ENCODE measurements around the gene PIK3R5. TPM values are rescaled to one million over a fixed set of nuclear protein-coding genes. Genes with fewer than 3 reads are reported as not detected.

Gene PIK3R5
- total RNA-seq, 4 donors from 2014 or later, result 0.63 to 5.9 (median 2.9) TPM

DNA sequence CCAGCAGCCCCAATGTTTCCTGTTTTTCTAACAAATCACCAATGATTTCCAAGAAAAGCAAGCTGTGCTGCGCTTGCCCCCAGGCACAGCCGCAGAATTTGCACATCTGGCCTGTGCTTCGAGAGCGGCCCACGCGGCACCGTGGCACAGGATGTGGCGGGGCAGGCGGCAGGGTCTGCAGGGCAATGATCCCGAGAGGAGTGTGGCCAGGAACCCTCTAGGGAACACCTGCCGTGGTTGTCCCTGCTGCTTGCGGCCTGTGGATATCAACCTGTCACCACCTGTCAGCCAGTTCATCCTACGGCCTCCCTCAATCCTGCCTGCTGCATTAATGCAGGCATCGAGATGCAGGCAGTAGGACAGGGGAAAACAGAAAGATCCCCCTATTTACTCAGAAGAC, 24.0 kb downstream of the PIK3R5 start:
- no peak overlapping the region for H3K4me3 ChIP-seq
- no peak for DNase-seq
- H3K4me1 ChIP-seq, result no peaks in the 10 kb centered on the region
- ATAC-seq, result no peak
- intact Hi-C loops (cut with DNase I; ENCODE audit: low total_unique reads) (no loop called here), in situ Hi-C loops (cut with MboI; ENCODE audit: low sequenced_read_pairs in 4 of 4) (no loop called here)
- H3K27me3 ChIP-seq, result peaks cover 0 to 7% (median 3%) of the 10 kb centered on the region in 3 donors
- TF ChIP-seq POLR2A (IDR thresholded peaks at IDR 0.05), result no peak
- TF ChIP-seq CTCF (IDR thresholded peaks at IDR 0.05 in 4 of 5, conservative IDR thresholded peaks at IDR 0.05 in 1 of 5), result no peak
- H3K9me3 ChIP-seq, result no peaks in the 10 kb centered on the region
- no peaks in the 10 kb centered on the region for H3K36me3 ChIP-seq
- H3K27ac ChIP-seq, result no peak overlapping the region

DNA sequence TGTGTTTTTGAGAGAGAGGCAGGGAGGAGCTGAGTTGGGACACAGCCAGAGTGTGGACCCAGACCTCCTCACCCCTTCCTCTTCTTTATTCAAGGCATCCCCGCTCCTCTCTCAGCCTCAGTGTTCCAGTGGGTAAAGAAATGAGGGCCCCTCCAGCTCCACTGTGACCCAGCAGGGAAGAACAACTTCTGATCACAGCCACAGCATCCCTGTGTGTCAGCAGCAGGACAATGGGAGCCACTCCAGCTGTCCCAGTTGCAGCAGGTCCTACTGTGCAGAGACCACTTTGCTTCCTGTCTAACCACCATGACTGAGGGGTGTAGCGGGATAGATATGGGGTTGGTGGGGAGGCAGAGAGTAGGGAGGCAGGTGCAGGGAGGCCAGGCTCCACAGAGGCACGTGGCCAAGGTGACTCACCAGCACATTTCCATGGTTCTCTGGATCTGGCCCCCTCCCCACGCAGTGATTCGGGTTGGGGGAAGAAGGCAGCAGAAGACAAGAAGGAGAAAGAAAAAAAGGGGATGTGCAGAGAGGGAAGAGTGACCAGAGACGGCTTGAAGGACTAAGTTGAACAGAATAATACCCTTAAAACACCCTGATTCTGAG, 24.5 kb downstream of the PIK3R5 start:
- H3K9me3 ChIP-seq, result no peaks in the 10 kb centered on the region
- peaks cover 0 to 7% (median 3%) of the 10 kb centered on the region in 3 donors for H3K27me3 ChIP-seq
- intact Hi-C loops (cut with DNase I; ENCODE audit: low total_unique reads), result no loop called here
- no peaks in the 10 kb centered on the region for H3K36me3 ChIP-seq
- in situ Hi-C loops (cut with MboI; ENCODE audit: low sequenced_read_pairs in 4 of 4), result no loop called here
- DNase-seq (no peak), ATAC-seq (no peak)
- no peak for TF ChIP-seq POLR2A (IDR thresholded peaks at IDR 0.05)
- TF ChIP-seq CTCF (IDR thresholded peaks at IDR 0.05 in 4 of 5, conservative IDR thresholded peaks at IDR 0.05 in 1 of 5), result no peak
- H3K27ac ChIP-seq, result no peak overlapping the region
- H3K4me1 ChIP-seq, result no peaks in the 10 kb centered on the region
- H3K4me3 ChIP-seq, result no peak overlapping the region

DNA sequence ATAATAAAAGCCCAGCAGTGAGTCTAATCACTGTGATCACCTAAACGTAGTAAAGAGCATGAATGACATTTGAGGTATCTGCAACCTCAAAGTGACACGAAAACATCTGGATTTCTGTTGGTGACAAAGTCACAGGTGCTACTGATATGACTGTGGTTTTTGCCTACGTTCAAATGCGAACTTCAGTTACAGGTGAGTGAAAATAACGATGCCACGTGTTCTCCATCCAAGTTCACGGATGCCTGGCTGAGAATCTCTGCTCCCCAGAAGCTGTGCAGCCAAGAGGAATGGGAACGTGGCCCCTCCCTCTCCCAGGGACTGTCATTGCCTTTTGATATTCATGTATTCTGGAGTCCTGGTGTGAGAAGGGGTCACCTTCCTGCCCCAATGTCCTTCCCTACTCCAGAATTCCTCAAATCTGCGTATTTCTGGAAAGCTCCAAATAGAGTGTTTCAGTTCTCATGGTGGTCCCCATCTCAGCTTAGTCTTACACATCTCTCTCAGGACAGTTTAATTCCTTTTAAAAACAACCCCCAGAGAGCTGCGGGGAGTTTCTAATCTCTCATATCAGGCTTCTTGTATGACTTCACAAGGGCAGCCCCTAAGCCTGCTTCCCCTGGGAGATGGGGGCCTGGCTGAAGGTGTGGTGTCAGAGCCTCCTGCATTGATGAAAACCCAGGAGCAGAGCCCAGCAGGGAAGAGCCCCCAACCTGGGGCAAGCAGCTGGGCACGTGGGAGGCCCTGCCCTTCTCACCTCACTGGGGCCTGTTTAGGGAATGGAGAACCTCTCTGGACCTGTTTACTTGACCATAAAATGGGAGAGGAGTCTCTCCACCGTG, 25.8 kb downstream of the PIK3R5 start:
- no peak for TF ChIP-seq POLR2A (IDR thresholded peaks at IDR 0.05)
- no peak for TF ChIP-seq CTCF (IDR thresholded peaks at IDR 0.05 in 4 of 5, conservative IDR thresholded peaks at IDR 0.05 in 1 of 5)
- H3K27me3 ChIP-seq, result peaks cover 0 to 7% (median 3%) of the 10 kb centered on the region in 3 donors

DNA sequence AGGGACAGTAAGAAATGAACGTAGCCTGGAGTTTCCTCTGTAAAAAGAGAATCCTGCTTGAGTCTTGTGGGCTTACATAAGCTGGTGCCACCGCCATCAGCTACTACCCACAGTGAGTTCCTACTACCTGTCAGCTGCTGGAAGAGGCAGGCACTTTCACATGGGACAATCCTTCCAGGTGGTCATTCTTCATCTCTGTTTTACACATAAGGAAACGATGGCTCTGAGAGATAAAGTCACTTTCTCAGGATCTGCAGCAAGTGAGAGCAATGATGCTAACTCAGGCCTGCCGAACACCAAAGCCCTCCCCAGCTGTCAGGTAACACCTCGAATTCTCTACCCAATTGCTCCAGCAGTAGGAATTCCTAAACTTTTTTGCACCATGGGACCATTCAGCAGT, 26.6 kb downstream of the PIK3R5 start:
- H3K27me3 ChIP-seq, result peaks cover 0 to 3% (median 3%) of the 10 kb centered on the region in 3 donors
- in situ Hi-C loops (cut with MboI; ENCODE audit: low sequenced_read_pairs in 4 of 4), result no loop called here
- no peak overlapping the region for H3K27ac ChIP-seq
- H3K36me3 ChIP-seq, result no peaks in the 10 kb centered on the region
- ATAC-seq (no peak), DNase-seq (no peak)
- H3K9me3 ChIP-seq, result no peaks in the 10 kb centered on the region
- TF ChIP-seq POLR2A (IDR thresholded peaks at IDR 0.05) (no peak), CTCF (IDR thresholded peaks at IDR 0.05 in 4 of 5, conservative IDR thresholded peaks at IDR 0.05 in 1 of 5) (no peak)
- H3K4me3 ChIP-seq, result no peak overlapping the region
- no peaks in the 10 kb centered on the region for H3K4me1 ChIP-seq
- intact Hi-C loops (cut with DNase I; ENCODE audit: low total_unique reads), result no loop called here

More for the DNA sequence above, 25.8 kb downstream of the PIK3R5 start:
- Histone ChIP-seq H3K27ac (no peak overlapping the region), H3K36me3 (no peaks in the 10 kb centered on the region), H3K4me3 (no peak overlapping the region), H3K9me3 (no peaks in the 10 kb centered on the region), H3K4me1 (no peaks in the 10 kb centered on the region)
- ATAC-seq (no peak), DNase-seq (no peak)
- in situ Hi-C loops (cut with MboI; ENCODE audit: low sequenced_read_pairs in 4 of 4), result no loop called here
- intact Hi-C loops (cut with DNase I; ENCODE audit: low total_unique reads), result no loop called here
